ENCODE results near the gene CYP8B1. TPM values are rescaled to one million over a fixed set of nuclear protein-coding genes. Genes with fewer than 3 reads are reported as not detected.

Gene CYP8B1
- total RNA-seq, 1 experiment from 2014 or later = not detected

GRCh38 chr3:42853739-42854302 is 21.9 kb downstream of the CYP8B1 start:
- no peak for DNase-seq (ENCODE audit: extremely low read depth, low read depth)

GRCh38 chr3:42853056-42853455 is 22.6 kb downstream of the CYP8B1 start:
- no peak for DNase-seq (ENCODE audit: extremely low read depth, low read depth)

- DNase-seq (ENCODE audit: extremely low read depth, low read depth) = no peak
Observed at GRCh38 chr3:42852441-42852840, 23.2 kb downstream of the CYP8B1 start.

GRCh38 chr3:42851228-42851834 is 24.3 kb downstream of the CYP8B1 start:
- DNase-seq (ENCODE audit: extremely low read depth, low read depth) = no peak

- no peak for DNase-seq (ENCODE audit: extremely low read depth, low read depth)
Observed at GRCh38 chr3:42850263-42850662, 25.4 kb downstream of the CYP8B1 start.

- no peak for DNase-seq (ENCODE audit: extremely low read depth, low read depth)
Observed at GRCh38 chr3:42849017-42849416, 26.7 kb downstream of the CYP8B1 start.

- DNase-seq (ENCODE audit: extremely low read depth, low read depth) = no peak
Observed at GRCh38 chr3:42847731-42848130, 27.9 kb downstream of the CYP8B1 start.

GRCh38 chr3:42846685-42847522 is 28.8 kb downstream of the CYP8B1 start:
- no peak for DNase-seq (ENCODE audit: extremely low read depth, low read depth)

GRCh38 chr3:42844815-42845214 is 30.9 kb downstream of the CYP8B1 start:
- no peak for DNase-seq (ENCODE audit: extremely low read depth, low read depth)

- DNase-seq (ENCODE audit: extremely low read depth, low read depth) = no peak
Observed at GRCh38 chr3:42844412-42844713, 31.3 kb downstream of the CYP8B1 start.

GRCh38 chr3:42843713-42844411 is 31.8 kb downstream of the CYP8B1 start:
- no peak for DNase-seq (ENCODE audit: extremely low read depth, low read depth)

- DNase-seq (ENCODE audit: extremely low read depth, low read depth) = no peak
Observed at GRCh38 chr3:42841332-42841731, 34.3 kb downstream of the CYP8B1 start.

GRCh38 chr3:42839616-42840015 is 36.1 kb downstream of the CYP8B1 start:
- DNase-seq (ENCODE audit: extremely low read depth, low read depth) = peak; percentile 54

- DNase-seq (ENCODE audit: extremely low read depth, low read depth) = no peak
Observed at GRCh38 chr3:42838571-42838970, 37.1 kb downstream of the CYP8B1 start.

- DNase-seq (ENCODE audit: extremely low read depth, low read depth) = no peak
Observed at GRCh38 chr3:42836150-42837123, 39.2 kb downstream of the CYP8B1 start.

- peak; percentile 54 for DNase-seq (ENCODE audit: extremely low read depth, low read depth)
Observed at GRCh38 chr3:42831321-42831713, 44.4 kb downstream of the CYP8B1 start.

GRCh38 chr3:42830437-42831320 is 45.0 kb downstream of the CYP8B1 start:
- no peak for DNase-seq (ENCODE audit: extremely low read depth, low read depth)

- DNase-seq (ENCODE audit: extremely low read depth, low read depth) = no peak
Observed at GRCh38 chr3:42829628-42830436, 45.8 kb downstream of the CYP8B1 start.
